Measurements from ENCODE around the gene EEFSEC.
"Not testable (repeated sequence)": the region's sequence is repeated elsewhere in the genome, so short reads cannot be mapped to it uniquely, and the experiment has no call there.

The EEFSEC gene

GRCh38 chr3:128152419-128153155, 694 bp upstream of the EEFSEC start:
- FAIRE-seq, result no peak

DNA sequence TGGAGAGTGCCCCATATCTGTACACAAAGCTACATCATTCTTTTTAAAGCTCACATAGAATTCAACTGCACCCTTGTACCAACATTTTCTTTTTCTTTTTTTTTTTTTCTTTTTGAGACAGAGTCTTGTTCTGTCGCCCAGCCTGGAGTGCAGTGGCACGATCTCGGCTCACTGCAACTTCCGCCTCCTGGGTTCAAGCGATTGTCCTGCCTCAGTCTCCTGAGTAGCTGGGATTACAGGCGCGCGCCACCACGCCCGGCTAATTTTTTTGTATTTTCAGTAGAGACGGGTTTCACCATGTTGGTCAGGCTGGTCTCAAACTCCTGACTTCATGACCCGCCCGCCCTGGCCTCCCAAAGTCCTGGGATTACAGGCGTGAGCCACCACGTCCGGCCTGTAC, 1.1 kb downstream of the EEFSEC start:
- FAIRE-seq, result not testable (repeated sequence)

GRCh38 chr3:128155616-128156360, 2.5 kb downstream of the EEFSEC start:
- FAIRE-seq, result no peak

- no peak for FAIRE-seq
Measured at GRCh38 chr3:128160661-128161060, 7.4 kb downstream of the EEFSEC start.

DNA sequence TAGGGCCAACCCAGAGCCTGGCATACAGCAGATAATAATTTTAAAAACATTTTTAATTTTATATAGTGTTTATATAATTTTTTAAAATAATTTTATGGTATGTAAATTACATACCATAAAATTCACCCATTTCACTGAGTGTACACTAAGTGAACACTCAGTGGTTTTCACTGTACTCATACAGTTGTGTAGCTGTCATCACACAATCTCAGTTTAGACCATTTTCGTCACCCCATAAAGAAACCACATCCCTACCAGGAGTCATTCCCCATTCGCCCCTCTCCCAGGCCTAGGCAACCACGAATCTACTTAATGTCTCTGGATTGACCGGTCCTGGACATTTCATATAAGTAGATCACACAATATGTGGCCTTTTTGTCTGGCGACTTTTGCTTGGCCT, 10.2 kb downstream of the EEFSEC start:
- FAIRE-seq, result no peak

DNA sequence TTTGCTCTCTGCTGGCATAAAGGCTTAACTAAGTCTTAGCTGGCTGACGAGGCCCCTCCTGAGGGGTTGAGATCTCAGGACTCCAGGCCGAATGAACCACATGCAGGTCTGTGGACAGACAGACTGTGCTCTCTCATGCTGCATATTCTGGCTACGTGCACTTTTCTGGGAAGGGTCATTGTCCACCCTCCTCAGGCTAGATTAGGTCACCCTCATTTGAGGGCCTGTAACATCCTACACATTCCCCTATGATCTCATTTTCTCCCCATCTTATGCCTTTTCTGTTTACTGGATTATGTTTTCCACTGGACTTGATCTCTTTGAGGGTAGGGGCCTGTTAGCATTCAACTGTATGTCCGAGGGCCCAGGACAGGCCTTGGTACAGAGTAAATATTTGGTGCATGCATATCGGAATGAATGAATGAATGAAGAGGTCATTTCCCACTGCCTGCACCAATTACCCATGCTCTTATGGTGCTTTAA, 13.7 kb downstream of the EEFSEC start:
- no peak for FAIRE-seq

GRCh38 chr3:128167646-128167972, 14.3 kb downstream of the EEFSEC start:
- FAIRE-seq, result no peak

DNA sequence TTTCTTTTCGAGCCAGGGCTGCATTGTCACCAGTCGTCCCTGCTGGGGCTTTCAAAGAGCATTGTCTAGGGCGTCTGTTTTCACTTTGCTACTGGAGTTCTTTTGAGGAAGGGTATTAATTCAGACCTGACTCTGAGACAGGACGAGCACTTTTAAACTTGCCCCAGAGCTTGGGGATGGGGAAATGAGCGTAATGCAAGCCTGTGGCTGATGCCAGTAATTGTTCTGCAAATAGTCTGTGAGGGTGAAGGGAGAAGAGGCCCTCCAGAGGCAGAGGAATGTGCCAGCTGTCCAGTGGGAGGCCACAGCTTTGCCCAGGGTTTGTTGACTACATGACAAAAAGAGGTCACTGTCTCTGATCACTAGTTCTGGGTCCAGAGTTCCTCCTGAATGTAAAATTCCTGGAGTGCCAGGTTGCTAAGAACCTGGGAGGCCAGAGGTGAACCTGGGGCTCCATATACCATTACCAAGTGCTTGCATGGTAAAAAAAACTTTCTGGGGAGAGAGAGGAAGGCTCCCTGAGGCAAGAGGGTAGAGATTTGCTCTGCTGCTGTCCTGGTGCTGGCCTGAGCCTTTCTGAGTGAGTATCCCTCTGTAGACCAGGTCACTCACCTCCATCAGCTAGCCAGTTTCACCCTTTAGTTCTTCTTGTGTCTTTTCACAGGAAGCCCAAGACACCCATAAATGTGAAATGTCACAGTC, 14.8 kb downstream of the EEFSEC start:
- no peak for FAIRE-seq

DNA sequence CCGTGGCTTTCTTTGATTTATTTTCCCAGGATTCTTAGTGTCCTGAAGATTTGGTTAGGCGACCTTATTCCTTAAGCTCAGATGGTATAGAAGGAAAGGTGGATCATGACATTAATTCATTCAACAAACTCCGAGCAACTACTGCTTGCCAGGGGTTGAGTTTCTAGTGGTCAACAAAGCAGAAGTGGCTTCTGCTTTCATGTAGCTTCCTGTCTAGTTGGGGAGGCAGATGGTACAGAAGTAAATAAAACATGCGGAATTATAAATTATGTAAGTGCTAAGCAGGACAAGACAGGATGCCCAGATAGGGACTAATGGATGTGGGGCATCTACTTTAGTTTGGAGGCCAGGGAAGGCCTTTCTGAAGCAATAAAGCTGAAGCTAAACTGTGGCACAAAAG, 15.6 kb downstream of the EEFSEC start:
- FAIRE-seq, result no peak

DNA sequence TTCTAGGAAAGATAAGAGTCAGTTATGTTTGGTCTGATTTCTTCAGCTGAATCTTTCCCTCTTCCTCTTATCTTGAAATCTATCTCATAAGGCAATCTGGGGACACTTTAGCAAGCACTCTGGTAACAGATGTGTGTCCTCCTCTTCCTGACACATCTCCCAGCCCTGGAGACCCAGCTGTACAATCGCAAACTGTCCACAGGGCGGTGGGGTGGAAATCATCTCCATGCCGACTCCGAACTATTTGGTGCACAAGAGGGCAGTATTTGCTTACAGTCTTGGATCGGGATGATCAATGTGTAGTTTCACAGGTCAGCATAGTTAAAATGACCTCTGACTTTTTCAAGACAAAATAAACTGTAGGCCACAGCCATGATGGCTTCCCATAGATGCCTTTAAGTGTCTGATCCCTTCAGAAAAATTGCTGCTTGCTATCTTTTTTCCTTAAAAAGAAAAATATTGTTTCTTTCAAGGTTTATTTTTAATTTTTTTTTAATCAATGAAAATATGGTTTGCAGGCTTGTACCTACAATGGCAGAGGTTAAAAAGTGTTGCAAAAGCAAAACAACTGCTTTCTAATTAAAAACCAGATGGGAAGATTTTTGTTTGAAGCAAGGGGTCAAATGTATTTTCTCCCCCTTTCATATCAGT, 17.7 kb downstream of the EEFSEC start:
- no peak for FAIRE-seq

- no peak for FAIRE-seq
Measured at GRCh38 chr3:128173200-128173599, 19.9 kb downstream of the EEFSEC start.

GRCh38 chr3:128173849-128174248, 20.6 kb downstream of the EEFSEC start:
- no peak for FAIRE-seq

DNA sequence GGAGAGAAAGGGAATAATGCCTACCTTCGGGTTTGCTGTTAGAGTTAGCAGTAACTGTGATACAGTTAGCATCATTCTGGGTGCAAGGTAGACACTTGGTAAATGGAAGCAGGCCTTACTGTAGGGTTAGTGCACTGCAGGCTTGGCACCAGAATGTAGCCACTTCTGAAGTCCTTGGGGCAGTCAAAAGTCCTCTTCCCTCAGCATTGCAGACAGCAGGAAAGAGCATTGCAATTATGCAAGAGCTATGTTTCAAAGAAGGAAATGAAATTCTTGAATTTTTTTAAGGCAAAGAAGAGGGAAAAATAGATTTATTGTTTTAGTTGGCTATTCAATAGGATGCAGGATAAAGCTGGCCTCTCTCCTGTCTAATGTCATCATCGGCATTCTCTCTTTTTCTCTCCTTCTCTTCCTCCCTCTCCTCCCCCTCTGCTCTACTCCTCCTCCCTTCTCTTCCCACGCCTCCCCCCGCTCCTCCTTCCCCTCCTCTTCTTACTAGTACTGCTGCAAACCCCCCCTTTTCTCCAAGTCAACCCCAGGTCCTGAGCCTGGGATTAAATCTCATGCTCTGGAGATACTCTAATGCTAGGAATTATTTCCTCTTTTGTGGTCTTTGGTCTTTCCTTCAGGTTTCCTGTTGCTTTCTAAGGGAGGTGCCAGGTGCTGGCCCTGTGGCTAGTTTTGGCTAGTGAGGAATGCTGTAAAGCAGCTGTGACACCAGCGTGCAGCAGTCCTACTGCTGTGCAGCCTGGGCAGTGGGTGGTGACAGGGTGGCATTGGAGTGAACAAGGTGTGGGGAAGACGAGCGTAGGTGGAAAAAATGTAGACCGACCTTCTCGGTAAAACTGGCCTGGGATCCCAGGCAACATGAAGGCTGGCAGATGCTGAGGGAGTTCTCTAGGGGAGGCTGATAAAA, 21.7 kb downstream of the EEFSEC start:
- no peak for FAIRE-seq

DNA sequence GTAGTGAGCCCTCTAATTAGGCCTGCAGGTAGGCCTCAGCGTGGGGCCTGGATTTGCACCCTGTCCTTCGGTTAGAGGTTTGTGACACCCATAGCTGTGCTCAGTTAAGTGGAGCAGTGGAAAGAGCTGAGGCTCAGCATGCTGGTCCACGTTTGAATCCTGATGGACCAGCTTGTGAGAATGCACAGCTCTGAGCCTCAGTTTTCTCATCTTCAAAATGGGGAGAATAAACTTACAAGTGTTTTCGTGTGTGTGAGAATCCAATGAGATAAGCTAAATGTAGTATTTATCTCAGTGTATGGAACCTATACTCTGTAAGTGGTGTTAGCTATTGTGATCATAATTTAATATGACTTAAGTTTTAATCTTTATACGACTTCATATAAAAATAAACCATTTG, 22.5 kb downstream of the EEFSEC start:
- FAIRE-seq, result no peak

DNA sequence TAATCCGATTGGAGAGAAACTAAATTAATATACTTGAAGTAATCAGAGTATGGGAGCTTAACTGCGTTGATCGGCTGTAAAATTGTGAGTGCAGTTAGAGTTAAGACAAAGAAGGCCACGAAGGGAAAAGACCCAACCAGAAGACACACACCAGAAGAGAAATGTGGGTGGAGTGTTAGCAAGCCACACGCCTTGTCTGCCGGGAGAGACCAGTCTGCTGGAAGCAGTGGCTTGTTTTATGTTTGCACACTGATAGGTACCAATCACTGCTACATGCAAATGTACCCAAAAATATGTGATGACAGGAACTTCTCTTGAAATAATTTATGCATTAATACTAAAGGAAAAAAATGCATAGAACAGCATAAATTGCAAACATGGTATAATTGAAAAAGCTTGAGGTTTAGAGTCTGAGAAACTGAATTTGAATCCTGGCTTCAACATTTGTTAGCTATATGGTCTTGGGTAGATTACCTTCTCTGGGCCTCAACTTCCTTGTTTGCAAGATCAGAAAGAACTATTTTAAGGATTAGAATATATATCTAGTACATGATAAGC, 23.1 kb downstream of the EEFSEC start:
- no peak for FAIRE-seq

GRCh38 chr3:128177865-128178264, 24.6 kb downstream of the EEFSEC start:
- no peak for FAIRE-seq

DNA sequence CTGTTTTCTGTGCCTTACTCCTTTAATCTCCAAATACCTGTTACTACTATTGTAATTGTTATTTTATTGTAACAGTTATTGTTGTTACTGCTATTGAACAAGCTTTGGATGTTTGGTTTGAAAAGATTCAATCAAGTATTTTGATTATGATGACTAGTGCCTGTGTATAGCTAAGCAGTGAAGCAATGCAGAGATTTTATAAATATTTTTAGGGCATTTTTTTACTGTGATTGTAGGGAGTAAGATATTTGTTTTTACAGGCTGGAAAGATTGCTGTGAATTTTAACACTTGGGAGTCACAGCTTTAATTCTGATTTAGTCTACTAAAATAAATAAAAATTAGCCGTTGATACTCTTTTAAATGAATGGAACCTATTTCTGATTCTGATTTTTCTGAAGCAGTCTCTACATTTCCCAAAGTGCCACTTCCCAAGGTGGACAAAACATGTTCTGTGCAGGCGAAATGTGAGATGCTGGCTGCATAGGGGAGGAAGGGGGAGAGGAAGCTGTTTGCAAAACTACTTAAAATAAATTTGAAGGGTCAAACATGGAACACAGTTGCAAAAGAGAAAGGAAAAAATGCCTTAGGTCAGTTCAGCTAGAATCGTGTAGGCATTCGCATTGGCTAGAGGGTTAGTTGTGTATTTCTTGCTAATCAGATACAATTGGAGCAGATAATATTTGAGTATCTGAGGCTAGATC, 25.7 kb downstream of the EEFSEC start:
- FAIRE-seq, result no peak

DNA sequence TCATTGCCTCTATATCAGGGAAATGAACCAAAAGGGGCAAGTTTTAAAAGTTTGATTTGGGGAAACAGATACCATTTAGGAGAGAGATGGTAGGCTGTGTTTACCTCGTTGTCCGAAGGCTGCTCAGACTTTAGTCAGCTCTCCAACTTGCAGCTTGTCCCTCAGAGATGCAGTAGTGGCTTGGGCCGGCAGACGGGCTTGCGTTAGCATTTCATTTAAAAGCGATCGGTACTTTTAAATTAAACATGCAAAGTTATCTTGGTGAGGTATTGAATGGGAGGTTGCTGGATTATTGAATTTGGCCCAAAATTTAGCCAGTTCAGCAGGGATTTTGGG, 26.2 kb downstream of the EEFSEC start:
- no peak for FAIRE-seq

DNA sequence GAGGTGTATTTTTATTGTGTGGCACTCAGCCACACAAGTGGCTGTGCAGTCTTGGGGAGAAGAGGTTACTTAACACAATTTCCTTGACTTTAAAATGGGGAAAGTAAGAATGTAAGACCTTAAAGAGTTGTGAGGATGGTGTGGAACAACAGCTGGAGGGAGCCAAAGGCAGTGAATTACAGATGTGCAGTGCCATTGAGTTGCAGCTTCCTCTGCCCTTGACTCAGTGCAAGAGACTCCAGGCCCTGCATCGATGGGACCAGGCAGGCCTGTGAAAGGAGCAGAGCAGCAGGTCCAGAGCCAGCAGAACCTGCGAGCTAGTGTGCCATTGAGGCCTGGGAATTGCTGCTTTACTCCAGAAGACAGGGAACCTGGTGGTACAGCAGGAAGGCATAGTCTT, 27.2 kb downstream of the EEFSEC start:
- FAIRE-seq, result no peak

DNA sequence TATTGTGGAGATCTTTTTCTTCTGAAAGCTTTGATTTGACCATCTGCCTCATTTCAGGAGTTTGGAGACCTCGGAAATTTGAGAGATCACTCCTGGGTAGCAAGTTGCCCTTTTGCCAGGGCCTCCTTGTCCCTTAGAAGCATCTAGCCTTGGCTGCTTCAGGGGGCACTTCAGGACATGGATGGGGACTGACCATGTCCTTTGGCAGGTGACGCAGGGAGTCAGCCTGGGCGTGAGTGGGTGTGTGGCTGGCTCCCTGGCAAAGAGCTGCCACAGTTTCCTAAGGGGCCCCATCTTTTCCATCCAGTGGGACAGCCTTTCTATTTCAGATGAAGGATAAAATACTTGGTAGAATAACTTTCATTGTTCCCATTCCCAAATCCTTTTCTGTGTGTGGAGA, 27.6 kb downstream of the EEFSEC start:
- no peak for FAIRE-seq

GRCh38 chr3:128182656-128183055, 29.4 kb downstream of the EEFSEC start:
- no peak for FAIRE-seq
